Measurements from ENCODE around the gene LY6G6D.
A peak's percentile ranks its signal among the peaks of the same experiment; 100 is the strongest.

The LY6G6D gene

DNA sequence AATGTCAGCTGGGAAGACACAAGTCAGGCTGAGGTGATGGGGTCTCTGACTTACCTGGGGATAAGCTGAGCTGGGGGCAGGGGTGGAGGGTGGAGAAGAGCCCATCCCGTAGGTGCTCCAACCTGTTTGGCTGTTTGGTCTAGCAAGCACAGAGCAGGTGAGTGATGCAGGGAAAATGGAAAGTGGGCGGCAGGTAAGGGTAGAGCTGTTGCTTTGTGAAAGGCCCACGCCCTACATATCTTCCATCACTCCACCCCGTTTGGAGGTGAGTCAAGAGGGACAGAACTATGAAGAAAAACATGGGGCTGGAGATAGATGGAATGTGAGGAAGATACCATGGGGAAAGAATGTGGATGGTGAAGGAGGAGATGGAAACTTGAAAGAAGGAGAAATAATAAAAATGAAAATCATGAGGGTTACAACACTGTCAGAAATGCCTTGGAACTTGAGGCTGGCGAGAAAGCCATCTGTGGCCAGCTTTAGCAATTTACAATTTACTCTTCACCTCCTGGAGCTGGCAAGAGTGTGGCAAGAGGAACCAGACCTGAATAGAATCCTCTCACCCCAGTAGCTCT is 5.1 kb downstream of the LY6G6D start:
- no peak for DNase-seq (ENCODE audit: low spot score)

DNA sequence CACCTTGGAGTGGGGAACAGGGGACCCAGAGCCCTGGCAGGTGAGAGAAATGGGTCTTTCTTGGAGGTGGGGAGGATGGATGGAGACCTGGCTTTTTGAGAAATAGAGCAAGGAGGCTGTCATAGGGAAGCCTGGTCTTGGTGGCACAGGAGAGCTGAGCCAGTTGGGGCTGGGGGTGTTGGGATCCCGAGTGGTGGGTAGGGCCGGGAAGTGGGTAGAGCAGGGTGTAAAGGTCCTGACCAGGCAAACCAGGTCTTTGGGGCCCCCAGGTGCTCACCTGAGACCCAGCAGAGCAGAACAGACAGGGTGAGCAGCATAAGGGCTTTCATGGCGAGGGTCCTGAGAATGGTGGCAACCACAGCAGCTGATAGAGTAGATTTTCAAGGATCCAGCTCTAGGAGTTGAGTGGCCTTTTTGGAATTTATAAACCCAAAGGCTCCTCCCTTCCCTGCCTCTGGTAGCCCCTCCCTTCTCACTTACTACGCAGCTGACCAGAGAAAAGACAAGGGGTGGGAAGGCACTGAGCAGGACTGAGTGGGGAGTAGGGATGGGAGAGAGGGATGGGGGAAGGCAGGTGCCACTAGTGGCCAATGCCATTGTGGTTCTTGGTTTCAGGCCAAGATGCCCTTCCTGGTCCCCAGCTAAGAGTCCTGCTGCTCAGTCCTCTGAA is 6.3 kb downstream of the LY6G6D start, which contains the start of gene LY6G6C:
TSS of gene LY6G6C (minus strand) at position 396 of the 670 bp plus-strand sequence. CDS start at position 329, 67 bp downstream.
- no peak for DNase-seq (ENCODE audit: low spot score)

DNA sequence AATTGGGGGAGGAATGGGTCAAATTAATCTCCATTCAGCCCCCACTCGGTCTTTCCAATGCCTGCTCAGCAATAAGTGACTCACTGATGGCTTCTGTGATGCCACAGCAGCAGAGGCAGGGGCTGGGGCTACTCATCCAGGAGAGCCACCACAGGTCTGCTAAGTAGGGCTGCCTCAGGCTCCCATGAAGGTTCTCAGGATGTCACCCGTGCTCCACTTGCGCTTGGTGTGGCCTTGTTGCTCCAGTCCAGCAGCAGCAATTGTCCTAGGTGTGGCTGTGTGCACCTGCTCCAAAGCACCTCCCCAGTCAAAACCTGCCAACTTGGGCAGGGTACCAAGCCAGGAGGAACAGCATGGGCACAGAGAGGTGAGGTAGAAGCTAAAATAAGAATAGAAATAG is 7.0 kb downstream of the LY6G6D start:
- DNase-seq (ENCODE audit: low spot score), result no peak

DNA sequence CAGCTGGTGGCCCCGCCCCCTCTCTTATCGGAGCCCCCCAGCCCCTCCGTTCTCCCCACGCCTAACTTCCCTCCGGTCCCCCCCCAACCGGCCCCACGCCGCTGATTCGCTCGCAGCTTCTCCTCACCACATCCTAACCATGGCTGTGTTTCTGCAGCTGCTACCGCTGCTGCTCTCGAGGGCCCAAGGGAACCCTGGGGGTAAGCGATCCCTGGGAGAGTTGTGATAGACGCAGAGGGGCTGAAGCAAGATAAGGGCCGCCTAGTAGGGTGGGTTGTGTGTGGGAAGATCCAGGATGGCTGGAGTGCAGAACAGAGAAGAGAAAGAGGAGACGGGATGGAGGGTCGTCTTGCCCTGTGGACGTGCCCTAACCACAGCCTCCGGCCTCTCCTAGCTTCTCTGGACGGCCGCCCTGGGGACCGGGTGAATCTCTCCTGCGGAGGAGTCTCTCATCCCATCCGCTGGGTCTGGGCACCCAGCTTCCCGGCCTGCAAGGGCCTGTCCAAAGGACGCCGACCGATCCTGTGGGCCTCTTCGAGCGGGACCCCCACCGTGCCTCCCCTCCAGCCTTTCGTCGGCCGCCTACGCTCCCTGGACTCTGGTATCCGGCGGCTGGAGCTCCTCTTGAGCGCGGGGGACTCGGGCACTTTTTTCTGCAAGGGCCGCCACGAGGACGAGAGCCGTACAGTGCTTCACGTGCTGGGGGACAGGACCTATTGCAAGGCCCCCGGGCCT is 8.3 kb downstream of the LY6G6D start, which contains the start of gene MPIG6B:
TSS of gene MPIG6B (plus strand) at position 129 of the 735 bp plus-strand sequence. CDS start at position 140, 11 bp downstream.
- DNase-seq (ENCODE audit: low spot score), result no peak

DNA sequence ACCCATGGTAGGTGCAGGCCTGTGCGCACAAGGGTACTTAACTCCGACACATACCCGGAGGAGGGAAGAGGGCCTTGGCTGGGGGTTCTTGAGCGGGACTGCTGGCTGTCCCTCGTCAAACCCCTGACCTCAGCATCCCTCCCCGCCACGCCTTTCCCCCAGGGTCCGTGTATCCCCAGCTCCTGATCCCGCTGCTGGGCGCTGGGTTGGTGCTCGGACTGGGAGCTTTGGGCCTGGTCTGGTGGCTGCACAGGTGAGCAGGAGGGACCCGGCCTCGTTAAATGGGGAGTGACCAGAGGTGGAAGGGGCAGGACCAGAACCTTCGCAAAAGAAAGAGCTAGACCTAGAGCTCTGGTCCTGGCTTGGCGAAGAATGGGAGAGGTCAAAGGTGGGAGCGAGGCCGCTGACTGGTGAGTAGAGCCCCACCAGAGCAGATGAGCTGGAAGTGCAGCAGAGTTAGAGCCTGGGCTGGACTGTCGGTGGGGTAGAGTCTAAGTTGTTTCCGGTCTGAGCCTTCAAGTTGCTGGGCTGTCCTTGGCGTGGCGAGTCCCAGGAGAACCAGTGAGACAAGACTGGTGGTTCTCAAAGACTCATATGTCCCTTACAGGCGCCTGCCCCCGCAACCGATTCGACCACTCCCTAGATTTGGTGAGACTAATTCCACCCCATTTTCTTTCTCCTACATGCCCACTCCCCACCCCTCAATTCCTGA is 9.0 kb downstream of the LY6G6D start:
- no peak for DNase-seq (ENCODE audit: low spot score)

DNA sequence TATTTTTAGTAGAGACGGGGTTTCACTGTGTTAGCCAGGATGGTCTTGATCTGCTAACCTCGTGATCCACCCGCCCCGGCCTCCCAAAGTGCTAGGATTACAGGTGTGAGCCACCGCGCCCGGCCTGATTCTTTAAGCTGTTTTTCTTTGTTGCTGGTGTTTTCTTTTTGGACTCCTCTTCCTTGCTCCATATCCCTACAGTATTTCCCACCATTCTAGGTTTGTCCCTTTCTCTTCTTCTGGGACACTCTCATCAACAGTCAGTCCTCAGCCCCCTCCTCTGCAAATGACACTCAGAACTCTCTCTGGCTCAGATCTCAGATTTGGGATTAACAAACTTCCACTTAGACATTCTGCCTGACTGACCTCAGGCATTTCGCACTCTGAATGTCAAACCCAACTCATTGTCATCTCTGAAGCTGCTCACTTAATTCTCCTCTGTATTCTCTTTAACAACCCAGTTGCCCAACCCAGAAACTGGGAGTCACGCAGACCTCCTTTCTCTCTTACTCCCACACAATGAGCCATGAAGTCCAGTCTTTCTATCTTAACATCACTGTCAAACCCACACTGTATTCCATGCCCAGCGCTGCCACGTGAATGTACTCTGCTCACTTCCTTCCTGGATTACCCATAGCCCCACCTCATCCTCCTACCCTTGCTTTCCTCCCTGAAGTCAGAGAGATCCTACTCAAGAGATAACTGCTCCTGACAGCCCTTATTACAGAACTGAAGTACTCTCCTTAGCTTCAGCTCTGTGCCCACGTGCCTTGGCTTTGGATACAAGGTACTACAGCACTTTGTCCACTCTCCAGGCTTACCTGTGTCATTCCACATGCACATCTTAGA is 10.6 kb downstream of the LY6G6D start:
- DNase-seq (ENCODE audit: low spot score), result no peak

DNA sequence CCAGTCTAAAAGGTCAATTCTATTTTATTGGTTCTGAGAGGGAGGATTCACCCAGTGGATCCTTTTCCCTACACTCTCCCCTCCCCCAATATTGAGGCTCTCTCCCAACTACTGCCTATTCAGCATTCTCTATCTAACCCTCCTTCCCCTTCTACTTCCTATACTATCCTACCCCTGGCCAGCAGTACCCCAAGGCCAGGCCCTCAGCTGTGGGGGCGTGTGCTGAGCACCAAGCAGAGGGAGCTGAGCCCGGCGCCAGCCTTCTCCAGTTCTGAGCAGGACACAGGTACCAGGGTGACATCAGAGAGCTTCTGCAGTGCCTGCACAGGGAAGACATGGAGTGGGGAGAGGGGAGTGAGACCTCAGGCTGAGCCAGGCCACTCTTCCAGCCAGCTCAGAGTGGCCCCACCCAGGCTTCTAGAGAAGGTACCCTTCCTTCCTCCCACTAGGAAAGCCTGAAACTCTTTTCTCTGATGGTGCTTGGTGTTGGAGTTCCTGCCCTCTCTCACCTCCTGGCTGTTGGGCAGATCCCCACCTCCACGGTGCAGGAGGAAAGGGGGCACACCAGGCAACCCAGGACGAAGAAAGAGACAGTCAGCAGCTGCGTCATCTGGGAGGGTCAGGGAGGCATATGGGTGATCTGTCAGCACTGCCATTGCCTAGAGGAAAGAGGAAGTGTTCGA is 12.0 kb downstream of the LY6G6D start:
- DNase-seq (ENCODE audit: low spot score), result peak; percentile 31

DNA sequence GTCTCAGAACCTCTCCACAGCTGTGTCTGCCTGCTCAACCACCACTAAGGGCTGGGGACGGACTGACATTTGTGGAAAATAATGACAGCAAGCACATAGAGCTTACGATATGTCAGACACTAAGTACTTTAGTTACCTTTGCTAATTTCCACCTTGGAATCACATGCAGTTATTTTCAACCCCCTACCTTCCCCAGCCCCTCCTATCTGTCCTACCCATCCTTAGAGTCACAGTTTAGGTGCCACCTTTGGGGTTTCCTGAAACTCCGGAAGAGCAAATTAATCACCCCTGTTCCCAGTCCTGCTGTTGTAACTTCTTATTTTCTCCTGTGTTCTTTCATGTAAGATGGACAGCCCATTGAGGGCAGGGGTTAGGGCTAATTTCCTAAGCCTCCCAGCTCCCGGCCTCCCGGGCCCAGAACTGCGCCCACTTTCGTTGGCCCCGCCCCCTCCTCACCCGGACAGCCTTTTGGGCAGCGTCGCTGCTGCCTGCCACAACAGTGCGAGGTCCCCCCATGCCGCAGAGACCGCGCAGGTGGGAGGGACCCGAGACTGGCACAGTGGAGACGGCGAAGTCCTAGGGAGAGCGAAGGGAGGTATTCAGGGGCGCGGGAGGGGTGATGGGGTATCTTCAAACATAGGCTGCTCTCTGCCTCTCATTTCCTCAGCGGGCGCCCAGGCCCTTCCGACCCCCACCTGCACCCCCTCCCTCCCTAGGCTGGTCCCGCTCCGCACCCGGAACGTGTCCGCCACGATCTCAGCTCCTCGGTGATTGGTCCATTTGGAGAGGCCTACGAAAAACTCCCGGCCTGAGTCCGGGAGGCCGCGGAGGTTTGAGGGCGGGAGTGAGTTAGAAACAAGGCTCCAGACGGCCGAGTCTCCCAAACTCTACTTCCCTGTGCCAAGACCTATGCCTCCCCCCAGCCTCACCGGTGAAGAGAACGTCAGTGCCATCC is 12.8 kb downstream of the LY6G6D start:
- no peak for DNase-seq (ENCODE audit: low spot score)

DNA sequence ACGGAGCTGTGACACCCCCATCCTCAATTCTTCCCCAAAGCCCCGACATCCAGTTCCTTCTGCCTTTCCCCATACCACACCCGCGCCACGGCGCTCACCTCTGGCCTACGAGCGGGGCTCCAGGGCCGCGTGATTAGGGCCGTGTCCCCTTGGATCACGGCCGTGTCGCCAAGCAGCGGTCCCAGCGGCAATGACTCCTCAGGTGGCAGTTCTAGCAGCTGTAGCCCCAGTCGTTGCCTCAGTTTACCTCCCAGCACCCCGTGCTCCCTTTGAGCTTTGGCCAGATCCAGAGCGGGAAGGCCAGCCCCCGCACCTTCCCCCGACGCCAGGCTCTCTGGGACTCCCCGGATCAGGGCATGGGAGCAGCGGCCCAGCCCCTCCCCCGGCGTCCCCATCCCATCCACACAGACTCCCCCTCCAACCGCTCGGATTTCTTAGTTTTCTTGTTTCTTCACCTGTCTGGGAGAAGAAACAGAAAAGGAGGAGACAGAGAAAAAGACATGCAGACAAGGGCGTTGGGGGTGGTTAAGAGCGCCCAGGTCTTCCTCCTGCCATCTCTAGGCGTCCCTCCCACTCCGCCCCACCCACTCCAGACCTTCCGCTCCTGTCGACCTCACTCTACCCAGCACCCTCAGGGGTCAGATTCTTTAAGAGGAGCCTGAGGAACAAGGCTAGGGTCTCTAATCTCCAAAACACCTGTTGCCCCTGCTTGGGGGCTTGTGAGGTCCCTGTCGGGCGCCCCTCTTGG is 13.8 kb downstream of the LY6G6D start, which contains the start of gene DDAH2:
TSS of gene DDAH2 (minus strand) at position 533 of the 748 bp plus-strand sequence. CDS start at position 395, 138 bp downstream.
- DNase-seq (ENCODE audit: low spot score), result no peak

DNA sequence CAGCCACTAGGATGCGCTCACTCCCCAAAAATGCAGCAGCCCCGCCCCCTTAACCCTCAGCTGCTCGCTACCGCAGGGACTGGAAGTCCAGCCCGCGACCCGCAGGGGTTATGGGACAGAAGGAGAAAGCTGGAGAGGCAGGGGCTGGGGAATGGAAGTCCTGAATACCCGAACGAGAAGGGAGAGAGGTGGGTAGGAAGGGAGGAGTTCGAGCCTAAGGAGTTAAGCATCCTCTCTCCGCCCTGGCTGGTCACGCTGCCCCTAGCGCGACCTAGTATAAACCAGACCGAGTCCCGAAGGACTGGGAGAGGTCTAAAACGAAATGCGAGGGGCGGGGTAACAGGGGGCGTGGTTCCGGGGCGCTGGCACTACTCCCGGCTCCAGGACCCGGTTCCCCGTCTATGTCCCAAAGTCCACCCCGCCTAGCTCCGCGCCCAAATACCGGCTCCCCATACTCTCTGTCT is 14.4 kb downstream of the LY6G6D start:
- DNase-seq (ENCODE audit: low spot score), result peak; percentile 83

DNA sequence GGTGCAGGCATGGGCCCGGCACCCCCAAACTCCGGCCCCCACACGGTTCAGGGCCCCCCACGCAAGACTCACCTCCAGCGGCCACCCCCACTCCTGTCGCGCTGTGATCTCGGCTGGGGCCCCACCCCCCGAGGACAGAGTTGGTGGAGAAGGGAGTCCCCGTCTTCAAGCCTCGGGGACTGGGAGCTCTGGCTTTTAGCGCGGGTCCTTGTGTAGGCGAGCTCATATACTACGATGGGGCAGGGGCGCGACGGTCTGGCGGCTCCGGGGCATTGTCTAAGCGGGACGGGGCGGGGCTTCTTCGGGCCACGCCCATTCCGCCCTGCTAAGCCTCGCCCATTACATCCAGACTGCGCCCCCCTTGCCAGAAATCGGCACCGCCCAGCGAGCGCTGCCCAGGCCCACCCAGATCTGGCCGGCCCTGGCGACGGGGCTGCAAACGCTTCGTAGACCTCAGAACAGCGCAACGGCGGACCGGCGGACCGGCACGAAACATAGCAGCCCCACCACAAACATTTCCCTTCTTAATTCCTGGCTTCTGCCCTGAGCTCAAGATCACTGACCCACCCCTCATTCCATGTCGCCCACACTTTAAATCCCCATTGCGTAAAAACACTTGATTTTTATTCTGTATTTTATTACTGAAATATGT is 15.0 kb downstream of the LY6G6D start:
- peak; percentile 64 for DNase-seq (ENCODE audit: low spot score)

DNA sequence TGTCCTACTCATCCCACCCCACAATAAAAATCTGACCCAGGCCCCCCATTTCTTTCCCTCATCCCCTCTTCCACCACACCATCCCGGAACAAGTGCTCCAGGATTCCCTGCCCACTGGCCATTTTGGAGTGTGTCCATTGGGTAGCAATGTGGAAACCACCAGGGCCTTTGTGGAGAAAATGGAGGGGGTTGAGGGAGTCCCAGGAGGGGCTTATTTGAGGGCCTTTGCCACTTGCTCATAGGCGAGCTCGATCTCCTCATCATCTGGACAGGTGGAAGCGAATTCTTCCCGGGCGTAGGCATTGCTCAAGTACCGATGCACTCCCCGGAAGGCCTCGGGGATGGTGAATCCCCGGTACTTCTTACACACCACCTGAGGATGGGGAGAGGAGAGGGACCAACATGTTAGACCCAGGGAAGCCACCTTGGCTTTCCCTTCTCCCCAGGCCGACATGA is 15.5 kb downstream of the LY6G6D start:
- DNase-seq (ENCODE audit: low spot score), result no peak

DNA sequence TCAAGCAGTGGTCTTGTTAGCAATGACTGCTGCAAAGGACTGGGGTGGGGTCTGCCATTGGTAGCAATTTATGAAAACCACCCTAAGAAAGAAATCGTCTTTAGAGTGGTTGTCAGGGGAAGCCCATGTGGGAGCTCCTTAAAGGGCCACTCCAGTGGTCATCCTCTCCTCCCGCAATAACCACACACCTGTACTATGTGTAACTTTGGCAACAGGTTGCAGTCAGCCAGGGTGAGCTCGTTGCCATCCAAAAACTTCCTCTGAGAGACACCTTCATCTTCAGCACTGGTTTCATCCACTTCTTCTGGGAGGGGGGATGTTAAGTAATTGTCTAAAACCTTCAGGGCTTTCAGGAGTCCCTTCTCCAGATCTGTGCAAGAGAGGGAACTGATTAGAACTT is 16.9 kb downstream of the LY6G6D start:
- no peak for DNase-seq (ENCODE audit: low spot score)

DNA sequence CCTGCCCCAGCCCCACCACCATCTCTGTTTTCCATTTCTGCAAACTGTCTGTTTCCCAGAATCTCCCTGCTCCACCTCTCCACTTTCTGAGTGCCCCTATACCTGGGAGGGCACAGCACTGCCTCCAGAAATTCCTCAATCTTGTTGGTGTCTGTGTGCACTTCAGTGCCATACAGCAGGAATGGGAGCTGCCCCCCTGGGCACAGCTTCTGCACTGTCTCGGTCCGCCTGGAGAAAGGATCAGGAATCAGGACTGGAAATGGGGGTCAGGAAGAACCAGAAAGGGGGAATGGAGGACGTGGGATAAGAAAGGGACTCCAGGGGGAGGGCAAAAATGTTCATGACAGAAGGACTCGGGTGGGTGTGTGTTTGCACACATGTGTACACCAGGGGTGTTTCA is 18.6 kb downstream of the LY6G6D start:
- no peak for DNase-seq (ENCODE audit: low spot score)

DNA sequence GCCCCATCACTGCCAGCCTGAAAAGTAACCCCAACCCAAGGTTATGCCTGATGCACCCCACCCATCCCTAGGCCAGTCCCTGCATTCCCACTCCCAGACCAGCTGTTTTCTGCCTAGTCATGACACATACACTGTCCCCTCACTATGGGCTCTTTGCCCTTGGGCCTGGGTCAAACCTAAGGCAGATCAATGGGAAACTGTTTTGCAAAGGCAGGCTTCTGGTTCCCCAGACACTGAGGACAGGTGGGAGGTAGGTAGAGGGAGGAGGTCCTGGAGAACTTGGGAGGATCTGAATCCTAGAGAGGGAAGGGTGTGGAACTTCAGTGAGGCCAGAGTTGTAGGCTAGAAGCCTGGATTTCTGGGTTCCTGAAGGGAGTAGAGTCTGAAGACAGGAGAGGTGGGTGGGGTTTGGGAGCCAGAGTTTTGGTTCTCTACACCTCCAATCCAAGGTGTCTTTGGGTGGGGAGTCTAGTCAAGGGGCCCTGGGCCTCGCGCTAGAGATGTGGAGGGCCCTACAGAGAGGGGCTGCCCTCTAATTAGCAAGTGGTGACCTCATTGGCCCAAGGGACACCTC is 19.2 kb downstream of the LY6G6D start:
- DNase-seq (ENCODE audit: low spot score), result no peak

DNA sequence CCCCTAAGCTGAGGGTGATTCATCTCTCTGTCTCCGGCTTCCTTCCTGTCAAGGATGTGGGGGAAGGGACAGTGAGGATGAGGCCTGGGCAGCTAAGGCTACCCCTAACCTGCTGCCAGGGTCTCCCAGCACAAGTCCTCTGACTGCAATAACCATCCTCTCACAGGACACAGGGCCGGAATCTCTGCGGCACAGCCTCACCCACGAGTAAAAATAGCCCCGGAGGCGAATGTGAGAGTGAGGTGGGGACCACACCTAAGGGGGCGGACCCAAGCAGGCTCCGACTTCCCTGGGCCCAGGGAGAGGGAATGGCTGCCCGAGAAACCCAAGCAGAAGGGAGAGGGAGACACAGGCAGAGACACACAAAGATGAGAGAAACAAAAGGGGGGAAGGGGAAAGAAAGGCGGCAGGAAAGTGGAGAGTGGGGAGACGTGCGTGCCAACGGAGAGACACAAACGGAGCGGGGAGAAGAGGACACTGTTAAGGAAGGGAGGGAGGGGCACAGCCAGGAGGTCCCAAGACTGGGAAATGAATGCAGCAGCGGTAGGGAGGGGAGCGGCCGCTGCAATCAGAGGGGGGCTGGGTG is 19.8 kb downstream of the LY6G6D start:
- peak; percentile 80 for DNase-seq (ENCODE audit: low spot score)

DNA sequence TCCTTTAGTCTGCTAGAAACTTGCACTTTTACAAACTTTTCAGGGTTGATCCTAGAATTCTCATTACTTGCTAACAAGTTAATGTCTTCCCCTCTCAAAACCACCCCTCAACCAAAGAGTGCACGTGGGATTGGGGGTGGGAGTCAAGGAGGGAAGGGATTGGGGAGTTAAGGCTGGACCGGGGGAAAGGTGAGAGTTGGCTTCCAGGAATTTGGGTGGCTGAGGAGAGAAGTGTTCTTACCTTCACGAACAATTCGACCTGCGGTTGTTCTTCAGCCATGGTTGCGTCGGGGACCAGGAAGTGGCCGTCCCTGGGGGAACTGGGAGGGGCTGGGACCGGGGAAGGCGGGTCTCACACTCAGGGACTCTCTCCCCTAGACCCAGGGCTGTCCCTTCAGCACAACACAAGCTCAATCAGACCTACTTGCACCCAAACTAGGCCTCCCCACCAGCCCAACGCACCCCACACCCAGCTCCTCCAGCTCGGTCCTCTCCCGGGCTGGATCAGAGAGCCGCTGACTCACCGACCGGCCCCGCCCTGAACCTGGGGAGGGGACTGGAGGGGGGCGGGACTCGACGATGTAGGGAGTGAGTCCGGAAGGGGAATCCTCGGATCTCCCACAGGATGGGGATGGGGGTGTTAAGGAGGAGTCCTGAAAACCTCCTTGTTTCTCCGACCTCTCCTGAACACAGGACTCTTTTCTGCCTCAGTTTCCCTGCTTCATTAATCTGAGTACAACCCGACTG is 21.0 kb downstream of the LY6G6D start, which contains the start of gene CLIC1:
TSS of gene CLIC1 (minus strand) at position 510 of the 747 bp plus-strand sequence. CDS start at position 280, 230 bp downstream.
- DNase-seq (ENCODE audit: low spot score), result peak; percentile 75

Measured in CD4-positive, alpha-beta T cell treated with Interleukin-2 at 100 ng/mL for 4 hours (primary cell).